H1 (cell line): ENCODE measurements around the gene TRIM38. TPM values are rescaled to one million over a fixed set of nuclear protein-coding genes. Genes with fewer than 3 reads are reported as not detected.

Experiments
- CTCF ChIA-PET: fragments of 300-600 bp; sonication (Branson Sonifier 250); formaldehyde crosslinking; loops from one replicate; lab custom pipeline; 2021; ENCODE audit not compliant: partially characterized antibody; lab: Charles Lee
- POLR2A ChIA-PET: fragments of 300-600 bp; sonication (Branson Sonifier 250); formaldehyde crosslinking; loops from one replicate; lab custom pipeline; 2021; ENCODE audit warnings: inconsistent platforms; ENCODE audit not compliant: partially characterized antibody; lab: Charles Lee
- DNase-seq, 2 experiments: peaks; one replicate each; pipeline versions ENCODE4 v3.0.0 to v3.0.0-alpha.2; 2010 to 2022; ENCODE audit warnings: low spot score in 2 of 2, low read depth in 1 of 2, mixed read lengths in 1 of 2
- FAIRE-seq: peaks from 2 replicates; lab custom pipeline; 2011; peaks lifted over from hg19 to GRCh38; lab: Jason Lieb, UNC
- H2AFZ ChIP-seq: 2 replicates; pipeline ENCODE4 v1.8.1; 2012; ENCODE audit warnings: low read length, inconsistent platforms
- H2AK5ac ChIP-seq: 2 replicates; pipeline ENCODE4 v1.6.1; 2013; ENCODE audit warnings: low read depth, low read length
- H2BK120ac ChIP-seq: replicated peaks from 2 replicates; pipeline ENCODE3; 2013; ENCODE audit warnings: low read depth, low read length, inconsistent platforms
- H2BK12ac ChIP-seq: 2 replicates; pipeline ENCODE4 v1.6.1; 2013; ENCODE audit warnings: low read depth, low read length
- H2BK15ac ChIP-seq: 2 replicates; pipeline ENCODE4 v1.6.1; 2013; ENCODE audit warnings: low read length
- H2BK20ac ChIP-seq: 2 replicates; pipeline ENCODE4 v1.6.1; 2013; ENCODE audit warnings: low read length
- H2BK5ac ChIP-seq: 2 replicates; pipeline ENCODE4 v1.6.1; 2013; ENCODE audit warnings: low read depth, low read length
- H3K14ac ChIP-seq: 2 replicates; pipeline ENCODE4 v1.6.1; 2013; ENCODE audit warnings: inconsistent platforms; ENCODE audit not compliant: insufficient read length
- H3K18ac ChIP-seq: 2 replicates; pipeline ENCODE4 v1.6.1; 2013; ENCODE audit warnings: low read length; ENCODE audit errors: extremely low read depth
- H3K23ac ChIP-seq: 2 replicates; pipeline ENCODE4 v1.6.1; 2013; ENCODE audit warnings: inconsistent platforms; ENCODE audit not compliant: insufficient read length
- H3K23me2 ChIP-seq: 2 replicates; pipeline ENCODE4 v1.6.1; 2013; ENCODE audit warnings: low read depth, low read length
- H3K27ac ChIP-seq: 2 replicates; pipeline ENCODE4 v1.6.1; 2011; ENCODE audit warnings: low read depth, low read length, inconsistent platforms
- H3K27me3 ChIP-seq, 4 experiments: replicated peaks in 1 of 4; 1 replicate in 1 of 4; 2 replicates in 3 of 4; pipeline versions ENCODE4 v1.6.1 to v1.8.1; 2011 to 2013; ENCODE audit warnings: low read length in 3 of 4, mild to moderate bottlenecking in 3 of 4, inconsistent platforms in 2 of 4, mixed read lengths in 2 of 4, moderate library complexity in 1 of 4; ENCODE audit not compliant: control insufficient read depth in 3 of 4, insufficient read depth in 3 of 4; ENCODE audit errors: extremely low read depth in 1 of 4
- H3K36me3 ChIP-seq, 4 experiments: 2 replicates each; pipeline versions ENCODE4 v1.6.1 to v1.8.1; 2011 to 2013; ENCODE audit warnings: mild to moderate bottlenecking in 4 of 4, low read length in 3 of 4, moderate library complexity in 2 of 4, control low read depth in 1 of 4, inconsistent platforms in 1 of 4; ENCODE audit not compliant: insufficient read depth in 4 of 4, control insufficient read depth in 2 of 4
- H3K4ac ChIP-seq: replicated peaks from 2 replicates; pipeline ENCODE3; 2013; ENCODE audit warnings: low read length, low read depth, mixed read lengths, inconsistent platforms; ENCODE audit not compliant: insufficient read length
- H3K4me1 ChIP-seq, 4 experiments: replicated peaks in 1 of 4; 1 replicate in 1 of 4; 2 replicates in 3 of 4; pipeline versions ENCODE4 v1.6.1 to v1.8.1; 2011 to 2013; ENCODE audit warnings: low read length in 3 of 4, inconsistent platforms in 2 of 4, mixed read lengths in 1 of 4; ENCODE audit not compliant: insufficient read depth in 4 of 4, control insufficient read depth in 3 of 4
- H3K4me2 ChIP-seq, 2 experiments: 2 replicates each; pipeline versions ENCODE4 v1.6.1 to v1.8.1; 2011 to 2013; ENCODE audit warnings: low read depth in 2 of 2, low read length in 2 of 2, control low read depth in 1 of 2, inconsistent platforms in 1 of 2, mild to moderate bottlenecking in 1 of 2; ENCODE audit not compliant: insufficient read depth in 1 of 2
- H3K4me3 ChIP-seq, 4 experiments: fragments of 200-600, 300-600 bp in 1 of 4; sonication (generic), shearing (Covaris generic), sonication (Bioruptor Twin) in 1 of 4; 2 replicates each; pipeline versions ENCODE4 v1.5.1 to v1.8.1; 2011 to 2016; ENCODE audit warnings: low read length in 4 of 4, low read depth in 3 of 4, control low read depth in 2 of 4, inconsistent platforms in 2 of 4, mild to moderate bottlenecking in 2 of 4, mixed read lengths in 1 of 4, moderate library complexity in 1 of 4; ENCODE audit not compliant: insufficient read depth in 2 of 4; ENCODE audit errors: extremely low read depth in 1 of 4
- H3K56ac ChIP-seq: replicated peaks from 2 replicates; pipeline ENCODE3; 2013; ENCODE audit warnings: low read depth, mild to moderate bottlenecking, mixed read lengths, low read length, inconsistent platforms; ENCODE audit not compliant: insufficient read length
- H3K79me1 ChIP-seq: 2 replicates; pipeline ENCODE4 v1.6.1; 2013; ENCODE audit warnings: low read depth, low read length, control low read depth
- H3K79me2 ChIP-seq, 2 experiments: 2 replicates each; pipeline versions ENCODE4 v1.6.1 to v1.8.1; 2012 to 2013; ENCODE audit warnings: low read length in 2 of 2, mild to moderate bottlenecking in 2 of 2, inconsistent platforms in 1 of 2; ENCODE audit not compliant: insufficient read depth in 2 of 2, control insufficient read depth in 1 of 2
- H3K9ac ChIP-seq, 4 experiments: replicated peaks in 1 of 4; 1 replicate in 1 of 4; 2 replicates in 3 of 4; pipeline versions ENCODE4 v1.6.1 to v1.8.1; 2011 to 2013; ENCODE audit warnings: low read depth in 3 of 4, low read length in 3 of 4, control low read depth in 2 of 4, mild to moderate bottlenecking in 2 of 4, moderate library complexity in 2 of 4, inconsistent platforms in 1 of 4; ENCODE audit errors: extremely low read depth in 1 of 4
- H3K9me3 ChIP-seq, 2 experiments: 2 replicates each; pipeline versions ENCODE4 v1.6.1 to v1.8.1; 2012 to 2013; ENCODE audit warnings: mild to moderate bottlenecking in 2 of 2, moderate library complexity in 2 of 2, control low read depth in 1 of 2, inconsistent platforms in 1 of 2, low read depth in 1 of 2, low read length in 1 of 2, mixed read lengths in 1 of 2; ENCODE audit not compliant: insufficient read depth in 2 of 2
- H4K20me1 ChIP-seq, 2 experiments: replicated peaks in 1 of 2; 2 replicates each; pipeline versions ENCODE3 to v1.8.1; 2011 to 2013; ENCODE audit warnings: inconsistent platforms in 2 of 2, low read length in 2 of 2, mild to moderate bottlenecking in 1 of 2; ENCODE audit not compliant: insufficient read depth in 2 of 2, control insufficient read depth in 1 of 2
- H4K5ac ChIP-seq: 2 replicates; pipeline ENCODE4 v1.6.1; 2013; ENCODE audit warnings: low read length, low read depth, mixed read lengths, inconsistent platforms; ENCODE audit not compliant: insufficient read length
- H4K8ac ChIP-seq: 2 replicates; pipeline ENCODE4 v1.8.0; 2013; ENCODE audit warnings: mild to moderate bottlenecking, moderate library complexity, low read length, inconsistent platforms; ENCODE audit not compliant: insufficient read depth; ENCODE audit errors: extremely low read depth
- H4K91ac ChIP-seq: replicated peaks from 2 replicates; pipeline ENCODE3; 2013; ENCODE audit warnings: low read length, mixed read lengths, inconsistent platforms; ENCODE audit not compliant: insufficient read length
- ATF3 ChIP-seq: IDR thresholded peaks from 2 replicates; pipeline ENCODE4 v1.6.1; 2011; ENCODE audit warnings: low read depth, mild to moderate bottlenecking, low read length; ENCODE audit not compliant: insufficient read depth
- BACH1 ChIP-seq: IDR thresholded peaks from 2 replicates; pipeline ENCODE4 v1.6.1; 2012; ENCODE audit warnings: low read length, improper control_type of control experiment
- CBX5 ChIP-seq: fragments of 300-800, 300-1000 bp; sonication (generic); IDR thresholded peaks from 2 replicates; pipeline ENCODE4 v1.7.1; 2016; ENCODE audit warnings: antibody characterized with exemption, low read length, low read depth
- CHD2 ChIP-seq: IDR thresholded peaks from 2 replicates; pipeline ENCODE4 v1.6.1; 2012; ENCODE audit warnings: low read length, improper control_type of control experiment
- CREB1 ChIP-seq: IDR thresholded peaks from 2 replicates; pipeline ENCODE4 v1.6.1; 2012; ENCODE audit warnings: inconsistent platforms
- FOSL1 ChIP-seq: IDR thresholded peaks from 2 replicates; pipeline ENCODE4 v1.6.1; 2011; ENCODE audit warnings: mild to moderate bottlenecking, low read depth, low read length, moderate library complexity; ENCODE audit not compliant: insufficient read depth
- HDAC2 ChIP-seq, 2 experiments: fragments of 300-600 bp in 1 of 2; sonication (generic) in 1 of 2; IDR thresholded peaks; 2 replicates each; pipeline ENCODE4 v1.6.1; 2011 to 2012; ENCODE audit warnings: low read depth in 2 of 2, low read length in 2 of 2, mild to moderate bottlenecking in 2 of 2, moderate library complexity in 2 of 2, borderline replicate concordance in 1 of 2, inconsistent platforms in 1 of 2
- KDM4A ChIP-seq: IDR thresholded peaks from one replicate; pipeline ENCODE4 v1.7.1; 2012; ENCODE audit warnings: low read depth, mild to moderate bottlenecking, moderate library complexity, low read length, inconsistent platforms; ENCODE audit not compliant: severe bottlenecking
- MAFK ChIP-seq: IDR thresholded peaks from 2 replicates; pipeline ENCODE4 v1.6.1; 2012; ENCODE audit warnings: low read depth, mild to moderate bottlenecking, improper control_type of control experiment, low read length
- RNF2 ChIP-seq: fragments of 200-900, 300-1000 bp; sonication (generic); IDR thresholded peaks from 2 replicates; pipeline ENCODE4 v1.7.1; 2016; ENCODE audit warnings: borderline replicate concordance, low read depth, mild to moderate bottlenecking, antibody characterized with exemption, low read length; ENCODE audit not compliant: poor library complexity, severe bottlenecking; ENCODE audit errors: missing control alignments
- TCF12 ChIP-seq: IDR thresholded peaks from 2 replicates; pipeline ENCODE4 v1.6.1; 2011; ENCODE audit warnings: low read depth, mild to moderate bottlenecking, low read length
- YY1 ChIP-seq: IDR thresholded peaks from 2 replicates; pipeline ENCODE4 v1.6.1; 2011; ENCODE audit warnings: low read depth, mild to moderate bottlenecking, low read length
- ZNF274 ChIP-seq: IDR thresholded peaks from 2 replicates; pipeline ENCODE4 v1.7.0; 2012; ENCODE audit warnings: low read length, borderline replicate concordance; ENCODE audit errors: extremely low read depth
- WGBS, 2 experiments: shearing (Covaris generic) in 1 of 2; methylation state at CpG; one replicate each; pipeline versions ENCODE4 v1.1.6 to v1.1.7; 2013 to 2015; ENCODE audit warnings: low lambda C conversion rate in 2 of 2, mixed read lengths in 2 of 2, inconsistent platforms in 1 of 2, low coverage in 1 of 2, missing lambda C conversion rate in 1 of 2; ENCODE audit not compliant: insufficient replicate concordance in 2 of 2, insufficient coverage in 1 of 2, insufficient read length in 1 of 2; ENCODE audit errors: extremely low coverage in 1 of 2, missing lambda C conversion rate in 1 of 2; 5-methylcytosine and 5-hydroxymethylcytosine counted together
- polyA plus RNA-seq, 7 experiments: library from polyadenylated mRNA; depleted of rRNA in 3 of 7; stranded (reverse) in 5 of 7; unstranded in 2 of 7; fragments of >200 nt in 5 of 7; fragments of 200-250 nt in 2 of 7; gene quantifications; 1 replicate in 5 of 7; 2 replicates in 1 of 7; 4 replicates in 1 of 7; pipeline versions ENCODE4 v1.2.1 to v1.2.3, GENCODE V29; 2011 to 2013; ENCODE audit warnings: missing spikeins in 2 of 7, mixed read lengths in 2 of 7
- total RNA-seq: library from RNA; stranded (reverse); fragmentation: NEBNext Ultra II Directional; extraction: Animal tissue kit (Norgen Biotek cat#: 25700); gene quantifications from 2 replicates; pipeline ENCODE4 v1.2.1, GENCODE V29; 2021

Gene TRIM38
- total and polyA plus RNA-seq, 2 of the 8 experiments (the other 6 are each of a cell fraction or from before 2014, with no cell fraction given), result 0.43 to 0.56 TPM

GRCh38 chr6:26019967-26020328 is 57.3 kb downstream of the TRIM38 start:
- no peak overlapping the region for H2BK20ac ChIP-seq
- ChIA-PET CTCF (interaction anchor here (0.9 to 8.9 kb wide), 3 partner anchors 8 to 17 kb away, joined by 3 to 67 read pairs (median 5); no protein-coding TSS in a partner anchor), POLR2A (interaction anchor here (0.8 to 32.8 kb wide), 25 partner anchors 11 to 1852 kb away, joined by 3 to 1982 read pairs (median 30); partner anchors contain the start of genes SLC17A2 and TRIM38)
- peak overlapping the region; percentile 65 for H4K5ac ChIP-seq
- H3K27me3 ChIP-seq, result no peaks in the 10 kb centered on the region
- DNase-seq (no peak), FAIRE-seq (no peak)
- H4K91ac ChIP-seq, result no peak overlapping the region
- no peak overlapping the region for H3K14ac ChIP-seq
- H3K4ac ChIP-seq, result no peak overlapping the region
- H2BK15ac ChIP-seq, result no peak overlapping the region
- WGBS, 2 experiments, result 53% methylated on average over 5 of the region's 5 CpGs; no CpG with 5 or more reads in 1 of the 2 experiments
- no peaks in the 10 kb centered on the region for H4K20me1 ChIP-seq
- no peak overlapping the region for H3K23ac ChIP-seq
- no peak overlapping the region for H2BK5ac ChIP-seq
- H3K4me1 ChIP-seq, result peaks cover 2 to 11% (median 5%) of the 10 kb centered on the region in 4 experiments; a peak in 4 of 7 replicates
- no peak overlapping the region for H3K9ac ChIP-seq
- H2AK5ac ChIP-seq, result no peak overlapping the region
- H3K4me3 ChIP-seq, result peak overlapping the region in 2 of 4 experiments; percentile 72 to 94; a peak in 6 of 8 replicates
- no peaks in the 10 kb centered on the region; a peak in 1 of 4 replicates for H3K9me3 ChIP-seq
- no peaks in the 10 kb centered on the region for H3K79me2 ChIP-seq
- H2BK120ac ChIP-seq, result no peak overlapping the region
- H3K27ac ChIP-seq, result peak overlapping the region; percentile 95; the same call in 1 of the 2 replicates
- no peak overlapping the region for H3K56ac ChIP-seq
- H3K18ac ChIP-seq, result no peak overlapping the region
- H3K79me1 ChIP-seq, result no peaks in the 10 kb centered on the region
- no peak overlapping the region for H4K8ac ChIP-seq
- no peak overlapping the region for H2AFZ ChIP-seq
- H3K36me3 ChIP-seq, result no peaks in the 10 kb centered on the region
- H3K23me2 ChIP-seq, result peaks cover 8% of the 10 kb centered on the region
- H2BK12ac ChIP-seq, result no peak overlapping the region
- peak overlapping the region; percentile 95 to 99 for H3K4me2 ChIP-seq
- TF ChIP-seq KDM4A, result no peak
- no peak for TF ChIP-seq BACH1
- no peak for TF ChIP-seq CHD2
- no peak for TF ChIP-seq RNF2
- TF ChIP-seq CREB1, result no peak
- no peak for TF ChIP-seq FOSL1
- TF ChIP-seq ATF3, result no peak
- no peak for TF ChIP-seq TCF12
- no peak for TF ChIP-seq YY1
- TF ChIP-seq MAFK, result no peak
- no peak for TF ChIP-seq HDAC2 (IDR thresholded peaks at IDR 0.05; ENCODE audit: borderline replicate concordance in 1 of 2, low read depth in 2 of 2, low read length in 2 of 2)
- TF ChIP-seq CBX5, result no peak
- TF ChIP-seq ZNF274, result no peak
